ENCODE data around the gene NNMT.

GRCh38 chr11:114350022-114350421 is 53.8 kb downstream of the NNMT start:
- TF ChIP-seq EP300 (IDR thresholded peaks at IDR 0.05; ENCODE audit: borderline replicate concordance) (no peak), TEAD4 (IDR thresholded peaks at IDR 0.05) (no peak), ZBTB7A (IDR thresholded peaks at IDR 0.05; ENCODE audit: low read depth) (no peak), CREB1 (IDR thresholded peaks at IDR 0.05; ENCODE audit: low read depth) (no peak), TAF1 (IDR thresholded peaks at IDR 0.05; ENCODE audit: low read depth) (no peak), CEBPB (IDR thresholded peaks at IDR 0.05) (no peak), TCF12 (IDR thresholded peaks at IDR 0.05; ENCODE audit: low read depth) (no peak), REST (IDR thresholded peaks at IDR 0.05; ENCODE audit: low read depth) (no peak), MAX (IDR thresholded peaks at IDR 0.05) (no peak), RAD21 (IDR thresholded peaks at IDR 0.05; ENCODE audit: low read depth) (no peak), USF1 (IDR thresholded peaks at IDR 0.05) (no peak), FOXM1 (IDR thresholded peaks at IDR 0.05; ENCODE audit: borderline replicate concordance, low read depth) (no peak), NFIC (IDR thresholded peaks at IDR 0.05) (no peak)
